ENCODE data around the gene PHYHIPL.

DNA sequence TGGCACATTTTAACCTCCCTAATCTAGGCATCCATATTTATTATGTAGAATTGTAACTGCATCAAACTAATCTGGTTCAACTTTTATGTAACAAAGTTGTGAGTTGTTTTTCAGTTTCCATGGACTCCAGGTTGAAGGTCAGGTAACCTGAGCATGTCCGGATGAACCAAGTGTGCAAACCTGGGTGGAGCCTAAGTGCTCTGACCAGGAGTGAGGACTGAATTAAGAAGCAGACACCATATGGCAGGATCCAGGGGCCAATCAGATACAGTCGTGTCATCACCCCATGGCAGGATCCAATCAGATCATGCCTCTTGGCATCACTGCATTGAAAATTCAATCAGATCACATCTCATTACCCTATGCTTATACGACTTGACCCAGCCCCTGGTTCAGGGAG lies 41.2 kb upstream of the PHYHIPL start:
- no peak for TF ChIP-seq POLR2A (IDR thresholded peaks at IDR 0.05)
- no peak for TF ChIP-seq POLR2AphosphoS5 (IDR thresholded peaks at IDR 0.05)
- TF ChIP-seq, protein P1, sequence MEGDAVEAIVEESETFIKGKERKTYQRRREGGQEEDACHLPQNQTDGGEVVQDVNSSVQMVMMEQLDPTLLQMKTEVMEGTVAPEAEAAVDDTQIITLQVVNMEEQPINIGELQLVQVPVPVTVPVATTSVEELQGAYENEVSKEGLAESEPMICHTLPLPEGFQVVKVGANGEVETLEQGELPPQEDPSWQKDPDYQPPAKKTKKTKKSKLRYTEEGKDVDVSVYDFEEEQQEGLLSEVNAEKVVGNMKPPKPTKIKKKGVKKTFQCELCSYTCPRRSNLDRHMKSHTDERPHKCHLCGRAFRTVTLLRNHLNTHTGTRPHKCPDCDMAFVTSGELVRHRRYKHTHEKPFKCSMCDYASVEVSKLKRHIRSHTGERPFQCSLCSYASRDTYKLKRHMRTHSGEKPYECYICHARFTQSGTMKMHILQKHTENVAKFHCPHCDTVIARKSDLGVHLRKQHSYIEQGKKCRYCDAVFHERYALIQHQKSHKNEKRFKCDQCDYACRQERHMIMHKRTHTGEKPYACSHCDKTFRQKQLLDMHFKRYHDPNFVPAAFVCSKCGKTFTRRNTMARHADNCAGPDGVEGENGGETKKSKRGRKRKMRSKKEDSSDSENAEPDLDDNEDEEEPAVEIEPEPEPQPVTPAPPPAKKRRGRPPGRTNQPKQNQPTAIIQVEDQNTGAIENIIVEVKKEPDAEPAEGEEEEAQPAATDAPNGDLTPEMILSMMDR (IDR thresholded peaks at IDR 0.05): no peak
- TF ChIP-seq EP300 (IDR thresholded peaks at IDR 0.05): no peak

All from gastroesophageal sphincter (tissue), 3 donors.